ENCODE results near the gene MAP2K7.

DNA sequence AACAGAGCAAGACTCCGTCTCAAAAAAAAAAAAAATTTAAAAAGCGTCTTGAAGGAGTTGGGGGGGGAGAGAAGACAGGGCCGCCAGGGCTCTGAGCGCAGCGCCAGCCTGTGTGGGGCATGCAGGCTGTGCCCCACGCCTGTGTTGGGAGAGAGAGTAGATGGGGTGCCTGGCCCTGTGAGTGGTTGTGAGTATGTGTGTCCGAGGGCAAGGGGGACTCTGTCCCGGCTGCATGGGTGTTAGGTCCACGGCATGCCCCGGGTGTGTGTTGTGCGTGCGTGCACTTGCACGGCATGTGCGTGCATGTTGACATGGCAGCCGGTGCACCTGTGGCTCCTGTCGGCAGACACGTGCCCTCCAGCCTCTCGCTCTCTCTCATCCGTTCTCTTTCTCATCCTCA is 3.4 kb downstream of the MAP2K7 start:
- no peak for TF ChIP-seq CTCF (IDR thresholded peaks at IDR 0.05 in 8 of 11, conservative IDR thresholded peaks at IDR 0.05 in 3 of 11)
- TF ChIP-seq POLR2AphosphoS5 (IDR thresholded peaks at IDR 0.05), result peak in 2 of 3 donors; percentile 44 to 71

All from spleen (tissue), 7 donors.